H1 (cell line): ENCODE results near the gene PLXDC2. TPM values are rescaled to one million over a fixed set of nuclear protein-coding genes. Genes with fewer than 3 reads are reported as not detected.

Experiments
- CBX8 ChIP-seq: fragments of 300-800, 300-1000 bp; sonication (generic); IDR thresholded peaks from 2 replicates; pipeline ENCODE4 v1.7.1; 2016; ENCODE audit warnings: low read depth, low read length, borderline replicate concordance
- FOSL1 ChIP-seq: IDR thresholded peaks from 2 replicates; pipeline ENCODE4 v1.6.1; 2011; ENCODE audit warnings: mild to moderate bottlenecking, low read depth, low read length, moderate library complexity; ENCODE audit not compliant: insufficient read depth
- KDM1A ChIP-seq: fragments of 200-600, 300-600 bp; sonication (generic); IDR thresholded peaks from 2 replicates; pipeline ENCODE4 v1.7.1; 2016; ENCODE audit warnings: mild to moderate bottlenecking, low read length, borderline replicate concordance
- RNF2 ChIP-seq: fragments of 200-900, 300-1000 bp; sonication (generic); IDR thresholded peaks from 2 replicates; pipeline ENCODE4 v1.7.1; 2016; ENCODE audit warnings: borderline replicate concordance, low read depth, mild to moderate bottlenecking, antibody characterized with exemption, low read length; ENCODE audit not compliant: poor library complexity, severe bottlenecking; ENCODE audit errors: missing control alignments
- SIRT6 ChIP-seq: IDR thresholded peaks from one replicate; pipeline ENCODE4 v1.7.1; 2012; ENCODE audit warnings: low read length, inconsistent platforms
- TAF1 ChIP-seq: IDR thresholded peaks from 2 replicates; pipeline ENCODE4 v1.6.1; 2011; ENCODE audit warnings: mild to moderate bottlenecking, low read depth, low read length
- ZNF274 ChIP-seq: IDR thresholded peaks from 2 replicates; pipeline ENCODE4 v1.7.0; 2012; ENCODE audit warnings: low read length, borderline replicate concordance; ENCODE audit errors: extremely low read depth
- polyA plus RNA-seq, 7 experiments: library from polyadenylated mRNA; depleted of rRNA in 3 of 7; stranded (reverse) in 5 of 7; unstranded in 2 of 7; fragments of >200 nt in 5 of 7; fragments of 200-250 nt in 2 of 7; gene quantifications; 1 replicate in 5 of 7; 2 replicates in 1 of 7; 4 replicates in 1 of 7; pipeline versions ENCODE4 v1.2.1 to v1.2.3, GENCODE V29; 2011 to 2013; ENCODE audit warnings: missing spikeins in 2 of 7, mixed read lengths in 2 of 7
- total RNA-seq: library from RNA; stranded (reverse); fragmentation: NEBNext Ultra II Directional; extraction: Animal tissue kit (Norgen Biotek cat#: 25700); gene quantifications from 2 replicates; pipeline ENCODE4 v1.2.1, GENCODE V29; 2021
- TF ChIP-seq, protein P1 (sequence below): fragments of 300-600 bp; sonication (generic); IDR thresholded peaks from 2 replicates; pipeline ENCODE4 v1.7.1; 2012; ENCODE audit warnings: low read length, moderate library complexity, mild to moderate bottlenecking, inconsistent platforms; ENCODE audit not compliant: insufficient replicate concordance
- TF ChIP-seq, protein P2 (sequence below): IDR thresholded peaks from 2 replicates; pipeline ENCODE4 v1.6.1; 2012; ENCODE audit warnings: low read length, inconsistent platforms

PLXDC2 gene
- total and polyA plus RNA-seq, 2 of the 8 experiments (the other 6 are each of a cell fraction or from before 2014, with no cell fraction given): 23.0 to 40.5 TPM

GRCh38 chr10:19970717-19971116, 154.5 kb downstream of the PLXDC2 start (continued):
- TF ChIP-seq, protein P1, sequence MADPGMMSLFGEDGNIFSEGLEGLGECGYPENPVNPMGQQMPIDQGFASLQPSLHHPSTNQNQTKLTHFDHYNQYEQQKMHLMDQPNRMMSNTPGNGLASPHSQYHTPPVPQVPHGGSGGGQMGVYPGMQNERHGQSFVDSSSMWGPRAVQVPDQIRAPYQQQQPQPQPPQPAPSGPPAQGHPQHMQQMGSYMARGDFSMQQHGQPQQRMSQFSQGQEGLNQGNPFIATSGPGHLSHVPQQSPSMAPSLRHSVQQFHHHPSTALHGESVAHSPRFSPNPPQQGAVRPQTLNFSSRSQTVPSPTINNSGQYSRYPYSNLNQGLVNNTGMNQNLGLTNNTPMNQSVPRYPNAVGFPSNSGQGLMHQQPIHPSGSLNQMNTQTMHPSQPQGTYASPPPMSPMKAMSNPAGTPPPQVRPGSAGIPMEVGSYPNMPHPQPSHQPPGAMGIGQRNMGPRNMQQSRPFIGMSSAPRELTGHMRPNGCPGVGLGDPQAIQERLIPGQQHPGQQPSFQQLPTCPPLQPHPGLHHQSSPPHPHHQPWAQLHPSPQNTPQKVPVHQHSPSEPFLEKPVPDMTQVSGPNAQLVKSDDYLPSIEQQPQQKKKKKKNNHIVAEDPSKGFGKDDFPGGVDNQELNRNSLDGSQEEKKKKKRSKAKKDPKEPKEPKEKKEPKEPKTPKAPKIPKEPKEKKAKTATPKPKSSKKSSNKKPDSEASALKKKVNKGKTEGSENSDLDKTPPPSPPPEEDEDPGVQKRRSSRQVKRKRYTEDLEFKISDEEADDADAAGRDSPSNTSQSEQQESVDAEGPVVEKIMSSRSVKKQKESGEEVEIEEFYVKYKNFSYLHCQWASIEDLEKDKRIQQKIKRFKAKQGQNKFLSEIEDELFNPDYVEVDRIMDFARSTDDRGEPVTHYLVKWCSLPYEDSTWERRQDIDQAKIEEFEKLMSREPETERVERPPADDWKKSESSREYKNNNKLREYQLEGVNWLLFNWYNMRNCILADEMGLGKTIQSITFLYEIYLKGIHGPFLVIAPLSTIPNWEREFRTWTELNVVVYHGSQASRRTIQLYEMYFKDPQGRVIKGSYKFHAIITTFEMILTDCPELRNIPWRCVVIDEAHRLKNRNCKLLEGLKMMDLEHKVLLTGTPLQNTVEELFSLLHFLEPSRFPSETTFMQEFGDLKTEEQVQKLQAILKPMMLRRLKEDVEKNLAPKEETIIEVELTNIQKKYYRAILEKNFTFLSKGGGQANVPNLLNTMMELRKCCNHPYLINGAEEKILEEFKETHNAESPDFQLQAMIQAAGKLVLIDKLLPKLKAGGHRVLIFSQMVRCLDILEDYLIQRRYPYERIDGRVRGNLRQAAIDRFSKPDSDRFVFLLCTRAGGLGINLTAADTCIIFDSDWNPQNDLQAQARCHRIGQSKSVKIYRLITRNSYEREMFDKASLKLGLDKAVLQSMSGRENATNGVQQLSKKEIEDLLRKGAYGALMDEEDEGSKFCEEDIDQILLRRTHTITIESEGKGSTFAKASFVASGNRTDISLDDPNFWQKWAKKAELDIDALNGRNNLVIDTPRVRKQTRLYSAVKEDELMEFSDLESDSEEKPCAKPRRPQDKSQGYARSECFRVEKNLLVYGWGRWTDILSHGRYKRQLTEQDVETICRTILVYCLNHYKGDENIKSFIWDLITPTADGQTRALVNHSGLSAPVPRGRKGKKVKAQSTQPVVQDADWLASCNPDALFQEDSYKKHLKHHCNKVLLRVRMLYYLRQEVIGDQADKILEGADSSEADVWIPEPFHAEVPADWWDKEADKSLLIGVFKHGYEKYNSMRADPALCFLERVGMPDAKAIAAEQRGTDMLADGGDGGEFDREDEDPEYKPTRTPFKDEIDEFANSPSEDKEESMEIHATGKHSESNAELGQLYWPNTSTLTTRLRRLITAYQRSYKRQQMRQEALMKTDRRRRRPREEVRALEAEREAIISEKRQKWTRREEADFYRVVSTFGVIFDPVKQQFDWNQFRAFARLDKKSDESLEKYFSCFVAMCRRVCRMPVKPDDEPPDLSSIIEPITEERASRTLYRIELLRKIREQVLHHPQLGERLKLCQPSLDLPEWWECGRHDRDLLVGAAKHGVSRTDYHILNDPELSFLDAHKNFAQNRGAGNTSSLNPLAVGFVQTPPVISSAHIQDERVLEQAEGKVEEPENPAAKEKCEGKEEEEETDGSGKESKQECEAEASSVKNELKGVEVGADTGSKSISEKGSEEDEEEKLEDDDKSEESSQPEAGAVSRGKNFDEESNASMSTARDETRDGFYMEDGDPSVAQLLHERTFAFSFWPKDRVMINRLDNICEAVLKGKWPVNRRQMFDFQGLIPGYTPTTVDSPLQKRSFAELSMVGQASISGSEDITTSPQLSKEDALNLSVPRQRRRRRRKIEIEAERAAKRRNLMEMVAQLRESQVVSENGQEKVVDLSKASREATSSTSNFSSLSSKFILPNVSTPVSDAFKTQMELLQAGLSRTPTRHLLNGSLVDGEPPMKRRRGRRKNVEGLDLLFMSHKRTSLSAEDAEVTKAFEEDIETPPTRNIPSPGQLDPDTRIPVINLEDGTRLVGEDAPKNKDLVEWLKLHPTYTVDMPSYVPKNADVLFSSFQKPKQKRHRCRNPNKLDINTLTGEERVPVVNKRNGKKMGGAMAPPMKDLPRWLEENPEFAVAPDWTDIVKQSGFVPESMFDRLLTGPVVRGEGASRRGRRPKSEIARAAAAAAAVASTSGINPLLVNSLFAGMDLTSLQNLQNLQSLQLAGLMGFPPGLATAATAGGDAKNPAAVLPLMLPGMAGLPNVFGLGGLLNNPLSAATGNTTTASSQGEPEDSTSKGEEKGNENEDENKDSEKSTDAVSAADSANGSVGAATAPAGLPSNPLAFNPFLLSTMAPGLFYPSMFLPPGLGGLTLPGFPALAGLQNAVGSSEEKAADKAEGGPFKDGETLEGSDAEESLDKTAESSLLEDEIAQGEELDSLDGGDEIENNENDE: no peak
- TF ChIP-seq KDM1A: no peak
- no peak for TF ChIP-seq FOSL1
- TF ChIP-seq, protein P2, sequence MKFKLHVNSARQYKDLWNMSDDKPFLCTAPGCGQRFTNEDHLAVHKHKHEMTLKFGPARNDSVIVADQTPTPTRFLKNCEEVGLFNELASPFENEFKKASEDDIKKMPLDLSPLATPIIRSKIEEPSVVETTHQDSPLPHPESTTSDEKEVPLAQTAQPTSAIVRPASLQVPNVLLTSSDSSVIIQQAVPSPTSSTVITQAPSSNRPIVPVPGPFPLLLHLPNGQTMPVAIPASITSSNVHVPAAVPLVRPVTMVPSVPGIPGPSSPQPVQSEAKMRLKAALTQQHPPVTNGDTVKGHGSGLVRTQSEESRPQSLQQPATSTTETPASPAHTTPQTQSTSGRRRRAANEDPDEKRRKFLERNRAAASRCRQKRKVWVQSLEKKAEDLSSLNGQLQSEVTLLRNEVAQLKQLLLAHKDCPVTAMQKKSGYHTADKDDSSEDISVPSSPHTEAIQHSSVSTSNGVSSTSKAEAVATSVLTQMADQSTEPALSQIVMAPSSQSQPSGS: no peak
- TF ChIP-seq CBX8: no peak
- TF ChIP-seq RNF2: no peak
- TF ChIP-seq ZNF274: no peak
- no peak for TF ChIP-seq SIRT6
- TF ChIP-seq TAF1: no peak
